Adrenal gland (tissue), 12 donors: Measurements from ENCODE around the gene ACADS. TPM values are rescaled to one million over a fixed set of nuclear protein-coding genes. Genes with fewer than 3 reads are reported as not detected.

Experiments used
- DNase-seq, 7 donors: peaks; one replicate each; pipeline ENCODE4 v3.0.0-alpha.2; 2019 to 2020
- H3K27ac ChIP-seq, 5 donors: fragments of 200-600 bp; sonication (generic) in 4 of 5; 1 replicate in 3 of 5; 2 replicates in 2 of 5; pipeline versions ENCODE4 v1.5.1 to v1.8.0; 2016 to 2020; ENCODE audit warnings: mild to moderate bottlenecking in 1 of 5
- H3K27me3 ChIP-seq: fragments of 200-600 bp; 2 replicates; pipeline ENCODE4 v1.8.0; 2021
- H3K36me3 ChIP-seq, 2 donors: fragments of 200-600 bp; replicated peaks in 1 of 2; 1 replicate in 1 of 2; 2 replicates in 1 of 2; pipeline versions ENCODE4 v1.5.1 to v1.8.0; 2018 to 2022
- H3K4me1 ChIP-seq, 2 donors: fragments of 200-600 bp; replicated peaks in 1 of 2; 1 replicate in 1 of 2; 2 replicates in 1 of 2; pipeline versions ENCODE4 v1.5.1 to v1.8.0; 2018 to 2021
- H3K4me3 ChIP-seq, 4 donors: fragments of 200-600 bp; sonication (generic) in 3 of 4; one replicate each; pipeline ENCODE4 v1.5.1; 2016 to 2018
- H3K9me3 ChIP-seq, 3 donors: fragments of 200-600 bp; sonication (generic) in 1 of 3; replicated peaks in 1 of 3; 1 replicate in 2 of 3; 2 replicates in 1 of 3; pipeline versions ENCODE4 v1.5.1 to v1.8.0; 2016 to 2021
- POLR2A ChIP-seq, 2 donors: fragments of 450-650 bp; IDR thresholded peaks; one replicate each; pipeline ENCODE4 v1.6.1; 2017; ENCODE audit warnings: antibody characterized with exemption in 2 of 2, mild to moderate bottlenecking in 2 of 2, moderate library complexity in 1 of 2
- WGBS, 4 donors: extraction: QIAGEN DNeasy Blood & Tissue Kit in 2 of 4; methylation state at CpG; one replicate each; pipeline versions ENCODE4 v1.1.5 to v1.1.7; 2013 to 2017; 5-methylcytosine and 5-hydroxymethylcytosine counted together
- intact Hi-C, 2 donors: fragments of 100-400 bp; cut with DNase I; formaldehyde crosslinking; loops; one replicate each; pipeline versions ENCODE4 v1.14.1 to v1.15.0; 2022 to 2023
- polyA plus RNA-seq, 3 donors: library from polyadenylated mRNA; stranded (reverse); fragments of 200-250 nt in 2 of 3; fragments of 350-450 nt in 1 of 3; fragmentation: Illumina TruSeq in 1 of 3; extraction: RNeasy Lipid Tissue Mini Kit (QIAGEN cat#74804) in 1 of 3; gene quantifications; one replicate each; pipeline ENCODE4 v1.2.3, GENCODE V29; 2013 to 2014
- total RNA-seq, 9 donors: library from RNA; depleted of rRNA in 4 of 9; stranded (reverse); fragments of >200 nt in 4 of 9; fragments of 120-200 nt in 1 of 9; fragmentation: NEBNext Ultra II Directional in 1 of 9; extraction: Animal tissue kit (Norgen Biotek cat#: 25700) in 1 of 9; gene quantifications; one replicate each; pipeline versions ENCODE4 v1.1.0 to v1.2.4, GENCODE V29; 2013 to 2023
- TF ChIP-seq, protein P1 (sequence below), 6 experiments: fragments of 450-650 bp in 4 of 6; fragments of 200-600 bp in 2 of 6; sonication (generic) in 1 of 6; IDR thresholded peaks; 1 replicate in 5 of 6; 2 replicates in 1 of 6; pipeline versions ENCODE4 v1.5.1 to v1.8.0; 2016 to 2021; ENCODE audit warnings: antibody characterized with exemption in 6 of 6, mild to moderate bottlenecking in 2 of 6, moderate library complexity in 1 of 6
- donor health status: healthy with polysubstance abuse.
- donor health status: Bipolar disorder and iron deficiency.
- donor health status: DM: yes; HTN: yes; CAD: no.
- donor health status: DM: no; HTN: no; CAD: no.
- donor health status: DM: no; HTN: no; CAD: no.
- donor health status: DM: yes; HTN: yes; CAD: no.

The ACADS gene
- total and polyA plus RNA-seq, 12 donors, result 6.2 to 179 (median 81.0) TPM

DNA sequence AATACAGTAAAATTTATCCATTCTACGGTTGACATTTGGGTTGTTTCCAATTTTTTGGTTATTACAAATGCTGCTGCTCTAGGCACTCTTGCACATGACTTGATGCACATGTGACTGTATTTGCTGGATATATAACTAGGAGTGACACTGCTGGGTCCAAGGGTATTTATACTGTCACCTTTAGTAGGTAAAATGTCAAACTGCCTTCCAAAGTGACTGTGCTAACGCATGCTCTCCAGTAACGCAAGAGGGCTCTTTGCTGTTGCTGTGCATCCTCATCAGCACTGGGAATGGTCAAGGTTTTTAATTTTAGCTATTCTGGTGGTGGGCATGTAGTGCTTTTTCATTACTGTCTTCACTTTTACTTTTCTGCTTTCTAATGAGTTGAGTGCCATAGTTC is 62.3 kb downstream of the ACADS start:
- H3K36me3 ChIP-seq, result no peaks in the 10 kb centered on the region
- no peaks in the 10 kb centered on the region for H3K27me3 ChIP-seq
- H3K27ac ChIP-seq, result no peak overlapping the region
- intact Hi-C loops, result no loop called here
- 93 to 96% (median 95%) methylated on average over 3 of the region's 3 CpGs for WGBS, 4 donors
- H3K4me1 ChIP-seq, result peaks cover 9 to 13% of the 10 kb centered on the region in 2 donors
- TF ChIP-seq, protein P1, sequence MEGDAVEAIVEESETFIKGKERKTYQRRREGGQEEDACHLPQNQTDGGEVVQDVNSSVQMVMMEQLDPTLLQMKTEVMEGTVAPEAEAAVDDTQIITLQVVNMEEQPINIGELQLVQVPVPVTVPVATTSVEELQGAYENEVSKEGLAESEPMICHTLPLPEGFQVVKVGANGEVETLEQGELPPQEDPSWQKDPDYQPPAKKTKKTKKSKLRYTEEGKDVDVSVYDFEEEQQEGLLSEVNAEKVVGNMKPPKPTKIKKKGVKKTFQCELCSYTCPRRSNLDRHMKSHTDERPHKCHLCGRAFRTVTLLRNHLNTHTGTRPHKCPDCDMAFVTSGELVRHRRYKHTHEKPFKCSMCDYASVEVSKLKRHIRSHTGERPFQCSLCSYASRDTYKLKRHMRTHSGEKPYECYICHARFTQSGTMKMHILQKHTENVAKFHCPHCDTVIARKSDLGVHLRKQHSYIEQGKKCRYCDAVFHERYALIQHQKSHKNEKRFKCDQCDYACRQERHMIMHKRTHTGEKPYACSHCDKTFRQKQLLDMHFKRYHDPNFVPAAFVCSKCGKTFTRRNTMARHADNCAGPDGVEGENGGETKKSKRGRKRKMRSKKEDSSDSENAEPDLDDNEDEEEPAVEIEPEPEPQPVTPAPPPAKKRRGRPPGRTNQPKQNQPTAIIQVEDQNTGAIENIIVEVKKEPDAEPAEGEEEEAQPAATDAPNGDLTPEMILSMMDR (IDR thresholded peaks at IDR 0.05), result no peak
- TF ChIP-seq POLR2A (IDR thresholded peaks at IDR 0.05), result no peak
- no peak overlapping the region for H3K4me3 ChIP-seq
- no peaks in the 10 kb centered on the region for H3K9me3 ChIP-seq
- no peak for DNase-seq

Other genes starting within 250 kb of the ACADS start
- gene DYNLL1, start 229.7 kb upstream of the ACADS start, total RNA-seq, result 100 to 1,000 TPM; 168 to 463 (median 304) TPM
- 100 to 1,000 TPM; 301 to 378 (median 335) TPM for gene DYNLL1, start 229.7 kb upstream of the ACADS start, polyA plus RNA-seq
- gene COQ5, start 196.7 kb upstream of the ACADS start, total RNA-seq, result 10 to 100 TPM; 24.9 to 74.4 (median 34.9) TPM
- gene COQ5, start 196.7 kb upstream of the ACADS start, polyA plus RNA-seq, result 10 to 100 TPM; 31.9 to 46.6 (median 34.2) TPM
- 100 to 1,000 TPM in 8 of 9 donors, 10 to 100 TPM in 1; 99.9 to 366 (median 237) TPM for gene RNF10, start 191.5 kb upstream of the ACADS start, total RNA-seq
- 100 to 1,000 TPM; 194 to 741 (median 572) TPM for gene RNF10, start 191.5 kb upstream of the ACADS start, polyA plus RNA-seq
- gene POP5, start 144.4 kb upstream of the ACADS start, total RNA-seq, result 10 to 100 TPM; 31.4 to 92.4 (median 65.0) TPM
- gene POP5, start 144.4 kb upstream of the ACADS start, polyA plus RNA-seq, result 100 to 1,000 TPM in 2 of 3 donors, 10 to 100 TPM in 1; 69.0 to 158 (median 116) TPM
- 1 to 10 TPM in 7 of 9 donors, under 1 TPM in 1, not detected in 1; 0.42 to 3.9 (median 2.1) TPM for gene CABP1, start 85.2 kb upstream of the ACADS start, total RNA-seq
- gene CABP1, start 85.2 kb upstream of the ACADS start, polyA plus RNA-seq, result 1 to 10 TPM; 2.3 to 5.1 (median 2.9) TPM
- 100 to 1,000 TPM; 210 to 555 (median 285) TPM for gene MLEC, start 38.7 kb upstream of the ACADS start, total RNA-seq
- 100 to 1,000 TPM in 1 of 3 donors, 10 to 100 TPM in 2; 68.3 to 286 (median 90.0) TPM for gene MLEC, start 38.7 kb upstream of the ACADS start, polyA plus RNA-seq
- gene UNC119B, start 15.4 kb upstream of the ACADS start, total RNA-seq, result 10 to 100 TPM; 21.5 to 97.5 (median 66.2) TPM
- 10 to 100 TPM; 14.0 to 43.9 (median 17.9) TPM for gene UNC119B, start 15.4 kb upstream of the ACADS start, polyA plus RNA-seq
- gene SPPL3, start 178.5 kb downstream of the ACADS start, total RNA-seq, result 10 to 100 TPM; 10.5 to 50.3 (median 22.0) TPM
- gene SPPL3, start 178.5 kb downstream of the ACADS start, polyA plus RNA-seq, result 10 to 100 TPM; 13.4 to 50.6 (median 13.4) TPM